GM21723 (cell line): ENCODE results near the gene MYO9A.
"Not testable (repeated sequence)": the region's sequence is repeated elsewhere in the genome, so short reads cannot be mapped to it uniquely, and the experiment has no call there.

ENCODE experiments used
- ATAC-seq: cut with Tn5 transposase; IDR thresholded peaks from one replicate; pipeline ENCODE4 v1.9.1; 2021; ENCODE audit warnings: mild to moderate bottlenecking, moderate library complexity; ENCODE audit not compliant: unreplicated experiment

Gene MYO9A

DNA sequence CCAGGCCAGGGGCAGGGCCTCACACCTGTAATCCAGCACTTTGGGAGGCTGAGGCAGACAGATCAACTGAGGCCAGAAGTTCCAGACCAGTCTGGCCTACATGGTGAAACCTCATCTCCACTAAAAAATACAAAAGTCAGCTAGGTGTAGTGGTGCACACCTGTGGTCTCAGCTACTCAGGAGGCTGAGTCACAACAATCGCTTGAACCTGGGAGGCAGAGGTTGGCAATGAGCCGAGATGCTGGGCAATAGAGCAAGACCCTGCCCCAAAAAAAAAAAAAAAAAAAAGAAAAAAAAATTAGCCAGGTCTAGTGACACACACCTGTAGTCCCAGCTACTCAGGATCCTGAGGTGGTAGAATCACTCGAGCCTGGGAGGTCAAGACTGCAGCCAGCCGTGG, 18.8 kb downstream of the MYO9A start:
- ATAC-seq: no peak

DNA sequence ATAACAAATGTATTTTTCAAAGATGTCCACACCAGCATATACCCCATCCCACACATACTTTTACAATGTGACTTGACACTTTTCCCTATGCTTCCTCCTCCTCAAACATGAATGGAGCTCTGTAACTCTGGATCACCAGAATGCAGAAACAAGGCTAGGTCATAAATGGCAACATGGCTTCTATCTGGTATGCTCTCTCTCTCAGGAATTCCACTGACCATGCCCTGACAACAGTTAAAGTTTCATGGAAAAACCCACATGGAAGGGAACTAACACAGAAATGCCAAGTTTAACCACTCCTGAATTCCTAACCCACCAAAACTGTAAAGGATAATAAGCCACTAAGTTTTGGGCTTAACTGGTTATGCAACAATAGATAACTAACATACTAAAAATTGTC, 19.9 kb downstream of the MYO9A start:
- no peak for ATAC-seq

DNA sequence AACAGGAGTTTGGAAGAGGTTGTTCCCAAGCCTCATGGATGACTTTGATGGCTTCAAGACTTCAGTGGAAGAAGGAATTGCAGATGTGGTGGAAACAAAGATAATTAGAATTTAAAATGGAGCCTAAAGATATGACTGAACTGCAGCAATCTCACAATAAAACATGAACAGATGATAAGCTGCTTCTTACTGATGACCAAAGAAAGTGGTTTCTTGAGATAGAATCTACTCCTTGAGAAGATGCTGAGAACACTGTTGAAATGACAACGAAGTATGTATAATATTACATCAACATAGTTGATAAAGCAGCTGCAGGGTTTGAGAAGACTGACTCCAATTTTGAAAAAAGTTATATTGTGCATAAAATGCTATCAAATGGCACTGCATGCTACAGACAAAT, 21.2 kb downstream of the MYO9A start:
- no peak for ATAC-seq

DNA sequence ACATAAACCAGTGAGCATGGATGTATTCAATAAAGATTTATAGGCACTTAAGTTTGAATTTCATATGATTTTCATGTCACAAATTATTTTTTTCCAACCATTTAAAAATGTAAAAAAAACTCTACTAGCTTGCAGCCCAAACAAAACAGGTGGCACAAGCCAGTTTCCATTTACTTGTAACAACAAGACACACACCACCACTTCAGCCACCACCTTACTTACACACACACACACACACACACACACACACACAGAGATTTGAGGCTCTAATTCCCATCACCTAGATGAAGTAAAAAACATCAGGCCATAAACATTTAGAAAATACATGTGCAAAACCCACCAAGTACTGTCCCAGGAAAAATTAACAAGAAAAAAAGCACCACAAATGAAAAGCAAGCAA, 25.3 kb downstream of the MYO9A start:
- no peak for ATAC-seq

DNA sequence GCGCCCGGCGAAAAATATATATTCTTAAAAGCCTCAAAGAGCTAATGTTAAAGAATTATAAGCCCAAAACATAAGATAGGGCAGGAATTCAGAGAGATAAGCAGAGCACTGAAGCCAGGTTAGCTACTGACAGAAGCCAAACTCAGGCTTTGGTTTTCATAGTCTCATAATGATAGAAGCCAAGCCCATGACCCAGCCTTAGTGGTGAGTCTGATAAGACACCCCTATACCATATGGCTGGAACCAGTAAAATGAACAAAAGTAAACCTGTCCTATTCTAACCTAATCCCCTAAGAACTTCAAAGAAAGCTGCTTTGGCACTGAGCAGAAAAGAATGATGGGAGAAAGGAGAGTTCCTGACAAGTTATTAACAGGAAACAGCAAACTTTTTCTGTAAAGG, 25.9 kb downstream of the MYO9A start:
- no peak for ATAC-seq

DNA sequence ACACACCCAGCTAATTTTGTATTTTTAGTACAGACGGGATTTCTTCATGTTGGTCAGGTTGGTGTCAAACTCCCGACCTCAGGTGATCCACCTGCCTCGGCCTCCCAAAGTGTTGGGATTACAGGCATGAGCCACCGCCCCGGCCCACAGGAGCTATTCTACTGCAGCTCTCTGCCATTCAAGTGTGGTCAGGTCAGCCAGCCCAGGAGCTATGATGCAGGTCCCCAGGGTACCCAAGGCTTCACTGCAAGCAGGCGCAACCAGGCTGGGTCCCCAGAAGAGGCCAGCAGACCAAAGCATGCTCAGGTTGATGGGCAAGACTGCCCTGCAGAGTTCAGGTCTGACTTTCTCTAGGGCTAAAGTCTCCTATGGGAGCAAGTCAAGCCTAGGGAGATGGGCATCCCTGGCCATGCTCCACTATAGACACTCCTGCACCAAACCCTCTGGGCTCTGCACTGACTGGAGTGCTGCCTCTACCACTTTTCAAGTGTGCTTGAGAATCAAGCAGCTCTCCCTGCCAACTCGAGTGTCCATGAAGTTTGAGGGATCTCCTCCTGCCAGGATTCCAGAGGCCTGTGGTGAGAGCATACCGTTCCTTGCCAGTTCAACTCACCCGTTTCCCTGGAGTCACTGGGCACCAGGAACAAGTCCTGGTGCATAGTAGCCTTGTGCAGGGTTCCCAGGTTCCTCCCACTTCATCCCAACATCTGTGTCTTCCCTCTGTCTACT, 30.9 kb downstream of the MYO9A start:
- no peak for ATAC-seq

DNA sequence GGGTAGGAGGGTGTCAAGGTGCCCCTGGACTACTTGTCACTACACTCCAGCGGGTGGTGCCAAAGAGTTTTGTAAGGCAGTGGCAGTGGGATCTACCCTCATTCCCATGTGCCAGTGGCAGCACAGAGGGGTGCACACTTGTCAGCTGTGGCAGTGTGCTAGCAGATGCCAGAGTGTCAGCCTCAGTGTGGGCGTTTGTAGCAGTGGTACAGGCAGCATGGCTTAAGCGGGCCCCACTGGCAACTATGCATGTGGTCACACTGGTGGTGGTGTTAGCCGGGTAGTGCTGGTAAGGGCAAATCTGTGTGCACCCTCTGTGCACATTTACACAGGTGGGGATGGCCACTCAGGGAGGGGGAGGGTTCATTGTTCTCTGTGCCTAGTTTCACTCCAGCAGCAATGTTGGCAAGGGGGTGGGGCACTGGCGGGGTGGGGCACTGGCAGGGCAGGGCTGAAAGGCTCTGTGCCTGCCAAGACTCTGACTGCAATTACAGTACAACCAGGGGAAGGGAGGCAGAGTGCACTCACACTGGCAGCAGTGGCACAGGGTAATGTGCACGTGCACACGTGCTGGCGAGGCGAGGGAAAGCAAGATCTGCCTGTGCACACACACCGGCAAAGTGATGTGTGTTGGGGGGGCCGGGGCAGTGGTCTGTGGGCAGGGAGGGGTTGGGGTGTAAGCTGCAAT, 31.8 kb downstream of the MYO9A start:
- ATAC-seq: no peak

DNA sequence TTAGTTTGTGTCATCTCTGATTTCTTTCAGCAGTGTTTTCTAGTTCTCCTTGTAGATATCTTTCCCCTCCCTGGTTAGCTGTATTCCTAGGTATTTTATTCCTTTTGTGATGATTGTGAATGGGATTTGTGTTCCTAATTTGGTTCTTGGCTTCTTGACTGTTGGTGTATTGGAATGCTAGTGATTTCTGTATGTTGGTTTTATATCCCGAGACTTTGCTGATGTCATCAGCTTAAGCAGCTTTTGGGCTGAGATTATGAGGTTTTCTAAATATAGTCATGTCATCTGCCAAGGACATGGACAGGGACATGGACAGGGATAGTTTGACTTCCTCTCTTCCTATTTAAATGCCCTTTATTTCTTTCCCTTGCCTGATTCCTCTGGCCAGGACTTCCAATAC, 35.8 kb downstream of the MYO9A start:
- ATAC-seq: no peak

DNA sequence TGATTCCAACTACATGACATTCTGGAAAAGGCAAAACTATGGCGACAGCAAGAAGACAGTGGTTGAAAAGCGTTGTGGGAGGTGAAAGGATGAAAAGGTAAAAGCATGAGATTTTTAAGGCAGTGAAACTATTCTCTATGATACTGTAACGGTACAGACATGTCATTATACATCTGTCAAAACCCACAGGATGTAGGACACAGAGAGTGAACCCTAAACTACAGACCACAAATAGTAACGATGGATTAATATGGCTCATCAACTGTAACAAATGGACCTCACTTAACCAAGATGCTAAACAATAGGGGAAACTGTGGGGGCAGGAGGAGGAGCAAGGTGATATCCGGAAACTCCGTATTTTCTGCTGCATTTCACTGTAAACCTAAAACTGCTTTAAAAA, 39.1 kb downstream of the MYO9A start:
- no peak for ATAC-seq

DNA sequence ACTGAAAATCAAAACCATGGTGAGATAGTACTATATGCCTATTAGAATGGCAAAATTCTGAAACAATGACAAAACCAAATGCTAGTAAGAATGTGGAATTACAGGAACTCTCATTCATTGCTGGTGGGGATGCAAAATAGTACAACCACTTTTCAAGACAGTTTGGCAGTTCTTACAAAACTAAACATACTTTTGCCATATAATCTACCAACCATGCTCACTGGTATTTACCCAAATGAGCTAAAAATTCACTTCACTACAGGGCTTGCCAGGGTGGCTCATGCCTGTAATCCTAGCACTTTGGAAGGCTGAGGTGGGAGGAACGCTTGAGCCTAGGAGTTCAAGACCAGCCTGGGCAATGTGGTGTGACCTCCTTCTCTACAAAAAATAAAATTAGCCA, 40.0 kb downstream of the MYO9A start:
- ATAC-seq: no peak

DNA sequence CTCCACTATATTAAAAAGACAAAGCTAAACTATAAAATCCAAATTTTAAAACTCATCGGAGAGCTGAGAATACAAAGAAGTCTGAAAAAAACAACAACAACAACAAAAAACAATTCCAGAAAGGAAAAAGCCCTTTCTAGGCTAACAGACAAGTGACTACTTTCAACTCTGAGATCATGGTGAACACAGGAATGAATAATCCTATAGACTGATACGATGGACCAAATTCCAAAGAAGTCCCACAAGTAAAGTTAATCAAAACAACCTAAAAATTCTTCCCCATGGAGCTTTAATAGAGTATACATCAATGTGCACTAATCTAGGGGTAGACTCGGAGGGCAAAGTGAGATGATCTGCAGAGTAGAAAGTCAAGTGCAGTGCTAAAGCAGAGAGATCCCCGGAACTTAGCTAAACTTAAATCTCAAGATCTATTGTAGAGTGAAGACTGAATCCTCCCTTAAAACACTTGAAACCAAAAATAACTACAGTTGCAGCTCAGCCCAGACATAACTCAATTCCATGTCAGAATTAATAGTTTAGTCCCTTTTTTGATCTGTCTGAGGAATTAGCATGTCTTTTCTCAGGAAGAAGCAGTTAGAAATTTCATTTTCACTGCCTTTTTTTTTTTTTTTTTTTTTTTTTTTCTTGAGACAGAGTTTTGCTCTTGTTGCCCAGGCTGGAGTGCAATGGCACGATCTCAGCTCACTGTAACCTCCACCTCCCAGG, 43.5 kb downstream of the MYO9A start:
- ATAC-seq: no peak

DNA sequence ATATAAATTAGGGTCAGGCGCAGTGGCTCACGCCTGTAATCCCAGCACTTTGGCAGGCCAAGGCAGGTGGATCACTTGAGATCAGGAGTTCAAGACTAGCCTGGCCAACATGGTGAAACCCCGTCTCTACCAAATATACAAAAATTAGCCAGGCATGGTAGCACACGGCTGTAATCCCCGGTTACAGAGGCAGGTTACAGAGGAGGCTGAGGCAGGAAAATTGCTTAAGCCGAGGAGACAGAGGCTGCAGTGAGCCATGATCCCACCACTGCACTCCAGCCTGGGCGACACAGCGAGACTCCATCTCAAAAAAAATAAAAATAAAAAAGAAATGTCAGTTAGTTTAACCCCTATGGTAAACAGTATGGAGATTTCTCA, 46.5 kb downstream of the MYO9A start:
- not testable (repeated sequence) for ATAC-seq

DNA sequence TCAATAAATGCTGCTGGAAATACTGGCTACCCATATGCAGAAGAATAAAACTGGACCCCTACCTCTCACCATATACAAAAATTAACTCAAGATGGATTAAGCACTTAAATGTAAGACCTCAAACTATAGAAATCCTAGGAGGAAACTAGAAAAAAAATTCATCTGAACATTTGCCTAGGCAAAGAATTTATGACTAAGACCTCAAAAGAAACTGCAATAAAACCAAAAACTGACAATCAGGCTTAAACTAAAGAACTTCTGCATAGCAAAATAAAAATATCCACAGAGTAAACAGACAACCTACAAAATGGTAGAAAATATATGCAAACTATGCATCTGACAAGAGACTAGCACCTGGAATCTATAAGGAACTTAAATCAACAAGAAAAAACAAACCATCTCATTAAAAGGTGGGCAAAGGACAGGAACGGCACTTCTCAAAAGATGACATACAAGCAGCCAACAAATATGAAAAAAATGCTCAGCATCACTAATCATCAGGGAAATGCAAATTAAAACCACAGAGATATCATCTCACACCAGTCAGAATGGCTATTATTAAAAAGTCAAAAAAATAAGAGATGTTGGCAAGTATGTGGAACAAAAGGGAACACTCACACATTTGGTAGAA, 47.0 kb downstream of the MYO9A start:
- ATAC-seq: no peak

DNA sequence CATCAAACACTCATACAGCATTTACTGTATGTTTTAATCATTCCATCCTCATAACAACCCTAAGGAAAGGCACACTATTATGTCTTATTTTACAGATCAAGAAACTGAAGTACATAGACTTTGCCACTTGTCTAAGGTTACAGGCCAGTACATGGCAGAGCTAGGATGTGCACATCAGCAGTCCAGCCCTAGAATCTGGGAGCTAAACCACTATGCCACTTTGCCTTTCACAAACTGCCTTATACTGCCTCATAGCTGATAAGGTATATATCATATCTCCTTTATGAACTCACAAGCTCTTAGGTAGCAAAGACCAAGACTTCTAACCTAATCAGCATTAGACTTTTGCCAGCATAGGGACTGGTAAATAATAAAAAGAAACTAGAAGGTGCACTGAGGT, 49.1 kb downstream of the MYO9A start:
- no peak for ATAC-seq

DNA sequence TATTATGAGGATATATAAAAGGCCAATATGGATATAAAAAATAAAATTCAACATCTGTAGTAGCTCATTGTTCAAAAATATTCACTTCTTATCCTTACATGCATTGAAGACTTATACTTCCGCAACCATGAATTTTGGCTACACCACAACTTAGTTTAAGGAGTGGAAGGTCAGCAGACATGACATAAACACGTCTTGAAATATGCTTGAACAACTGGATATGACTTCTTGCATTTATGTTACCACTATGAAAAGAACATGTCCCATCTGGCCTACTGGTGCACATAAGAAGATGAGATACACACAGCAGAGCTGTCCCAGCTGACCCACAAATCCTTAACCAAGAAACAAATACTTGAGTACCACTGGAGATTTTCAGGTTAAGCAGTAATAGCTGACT, 52.1 kb downstream of the MYO9A start:
- ATAC-seq: no peak

DNA sequence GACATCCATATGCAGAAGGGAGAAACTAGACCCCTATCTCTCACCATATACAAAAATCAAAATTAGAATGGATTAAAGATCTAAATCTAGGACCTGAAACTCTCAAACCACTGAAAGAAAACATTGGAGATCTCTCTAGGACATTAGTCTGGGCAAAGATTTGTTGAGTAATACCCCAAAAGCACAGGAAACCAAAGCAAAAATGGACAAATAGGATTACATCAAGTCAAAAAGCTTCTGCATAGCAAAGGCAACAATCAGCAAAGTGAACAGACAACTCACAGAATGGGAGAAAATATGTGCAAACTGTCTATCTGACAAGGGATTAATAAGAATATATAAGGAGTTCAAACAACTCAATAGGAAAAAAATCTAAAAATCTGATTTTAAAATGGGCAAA, 54.8 kb downstream of the MYO9A start:
- no peak for ATAC-seq

DNA sequence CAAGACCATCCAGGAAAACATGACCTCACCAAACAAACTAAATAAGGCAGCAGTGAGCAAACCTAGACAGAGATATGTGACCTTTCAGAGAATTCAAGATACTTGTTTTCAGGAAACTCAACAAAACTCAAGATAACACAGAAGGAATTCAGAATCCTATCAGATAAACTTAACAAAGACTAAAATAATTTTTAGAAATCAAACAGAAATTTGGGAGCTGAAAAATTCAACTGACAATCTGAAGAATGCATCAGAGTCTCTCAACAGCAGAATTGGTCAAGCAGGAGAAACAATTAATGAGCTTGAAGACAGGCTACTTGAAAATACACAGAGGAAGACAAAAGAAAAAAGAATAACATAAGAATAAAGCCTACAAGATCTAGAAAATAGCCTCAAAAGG, 55.6 kb downstream of the MYO9A start:
- ATAC-seq: no peak

DNA sequence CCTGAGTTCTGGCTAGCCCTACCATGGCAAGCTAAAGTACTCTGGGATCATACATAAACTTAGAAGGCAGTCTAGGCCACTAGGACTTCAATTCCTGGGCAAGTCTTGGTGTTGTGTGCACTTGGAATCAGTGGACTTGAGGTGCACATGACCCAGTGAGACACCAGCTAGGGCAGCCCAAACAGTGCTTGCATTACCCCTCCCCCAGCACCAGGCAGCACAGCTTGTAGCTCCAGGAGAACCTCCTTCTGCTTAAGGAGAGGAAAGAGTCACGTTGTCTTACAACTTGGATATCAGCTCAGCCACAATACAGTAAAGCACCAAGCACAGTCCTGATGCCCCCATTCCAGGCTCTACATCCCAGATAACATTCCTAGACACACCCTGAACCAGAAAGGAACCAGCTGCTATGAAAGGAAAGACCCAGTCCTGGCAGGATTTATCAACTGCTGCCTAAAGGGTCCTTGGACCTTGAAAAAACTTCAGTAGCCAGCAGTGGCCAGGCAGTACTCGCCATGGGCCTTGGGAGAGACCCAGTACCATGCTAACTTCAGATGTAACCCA, 57.2 kb downstream of the MYO9A start:
- no peak for ATAC-seq

DNA sequence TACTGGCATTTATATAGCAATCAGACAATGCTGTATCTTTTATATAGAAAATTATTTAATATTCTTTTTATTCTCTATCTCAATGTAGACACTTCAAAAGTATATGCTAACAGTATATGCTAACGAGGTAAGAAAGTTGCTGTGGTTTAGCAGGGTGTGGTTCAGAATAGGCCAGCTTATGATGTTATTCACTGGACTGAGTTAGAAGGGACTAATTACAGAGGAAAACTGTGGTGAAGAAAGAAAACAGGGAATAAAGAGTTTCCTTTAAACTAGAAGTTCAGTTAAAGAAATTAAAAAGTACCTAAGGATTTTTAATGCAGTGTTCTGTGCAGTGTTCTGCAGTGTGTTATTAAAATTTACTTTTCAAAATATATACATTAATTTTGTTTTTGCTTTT, 59.4 kb downstream of the MYO9A start:
- no peak for ATAC-seq

DNA sequence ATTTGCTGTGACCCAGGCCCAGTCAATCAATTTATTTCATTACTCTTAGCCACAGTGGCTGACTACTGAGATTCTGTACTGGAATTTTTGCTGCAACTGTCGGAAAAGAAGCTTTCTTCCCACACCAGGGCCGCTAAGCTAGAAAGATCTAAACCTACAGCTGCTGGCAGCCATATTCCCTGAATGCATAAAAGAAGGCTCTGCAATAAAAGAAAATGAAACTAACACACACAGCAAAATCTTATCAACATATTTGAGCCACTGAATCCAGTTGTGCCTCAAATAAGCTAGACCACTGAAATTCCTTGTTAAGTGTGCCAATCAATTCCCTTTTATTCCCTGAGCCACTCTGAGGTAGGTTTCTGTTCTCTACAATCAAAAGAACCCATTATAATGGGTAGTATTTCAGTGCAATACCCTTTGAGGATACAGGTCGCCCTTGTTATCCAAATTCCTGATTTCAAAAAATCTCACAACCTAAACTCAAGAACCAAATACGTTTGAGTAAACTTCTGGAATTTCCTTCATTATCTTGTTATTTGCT, 60.3 kb downstream of the MYO9A start:
- ATAC-seq: no peak

DNA sequence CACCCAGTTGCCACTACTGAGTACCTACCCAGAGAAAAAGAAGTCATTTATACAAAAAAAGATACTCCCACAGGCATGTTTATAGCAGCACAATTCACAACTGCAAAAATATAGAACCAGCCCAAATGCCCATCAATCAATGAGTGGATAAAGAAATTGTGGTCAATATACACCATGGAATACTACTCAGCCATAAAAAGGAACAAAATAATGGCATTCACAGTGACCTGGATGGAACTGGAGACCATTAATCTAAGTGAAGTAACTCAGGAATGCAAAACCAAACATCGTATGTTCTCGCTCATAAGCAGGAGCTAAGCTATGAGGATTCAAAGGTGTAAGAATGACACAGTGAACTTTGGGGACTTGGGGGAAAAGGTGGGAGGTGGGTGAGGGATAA, 61.7 kb downstream of the MYO9A start:
- ATAC-seq: not testable (repeated sequence)
